Ovary (tissue), 3 donors: ENCODE data around the gene FOXC1.

Experiments
- CTCF ChIP-seq, 3 donors: fragments of 450-650 bp in 2 of 3; fragments of 200-600 bp in 1 of 3; IDR thresholded peaks; one replicate each; pipeline versions ENCODE4 v1.5.1 to v1.8.0; 2016 to 2022; ENCODE audit warnings: antibody characterized with exemption in 3 of 3, mild to moderate bottlenecking in 1 of 3
- POLR2A ChIP-seq: fragments of 450-650 bp; IDR thresholded peaks from one replicate; pipeline ENCODE4 v1.6.1; 2017; ENCODE audit warnings: antibody characterized with exemption, mild to moderate bottlenecking, moderate library complexity
- donor health status: DM: no; HTN: no; CAD: no.

GRCh38 chr6:1592852-1593251 lies 16.9 kb upstream of the FOXC1 start:
- TF ChIP-seq CTCF (IDR thresholded peaks at IDR 0.05) (no peak), POLR2A (no peak)
